Endothelial cell of umbilical vein (primary cell): ENCODE results near the gene SNX24.

Experiments
- CTCF ChIP-seq, 2 donors: IDR thresholded peaks; 1 replicate in 1 of 2; 2 replicates in 1 of 2; pipeline ENCODE4 v1.5.1; 2011; ENCODE audit warnings: low read length in 2 of 2, mild to moderate bottlenecking in 2 of 2, moderate library complexity in 2 of 2, control low read depth in 1 of 2, inconsistent platforms in 1 of 2, low read depth in 1 of 2; ENCODE audit not compliant: insufficient read depth in 1 of 2; ENCODE audit errors: extremely low read depth in 1 of 2
- FOS ChIP-seq: IDR thresholded peaks from 2 replicates; pipeline ENCODE4 v1.6.1; 2011; ENCODE audit warnings: mild to moderate bottlenecking, low read length, moderate library complexity, borderline replicate concordance; ENCODE audit not compliant: insufficient read depth
- MYC ChIP-seq: IDR thresholded peaks from one replicate; pipeline ENCODE4 v1.6.1; 2011; ENCODE audit warnings: mild to moderate bottlenecking, low read depth, low read length
- POLR2AphosphoS5 ChIP-seq: IDR thresholded peaks from 2 replicates; pipeline ENCODE4 v1.6.1; 2012; ENCODE audit warnings: low read depth, mild to moderate bottlenecking, control low read depth, low read length, moderate library complexity; ENCODE audit not compliant: insufficient read depth
- TF ChIP-seq, protein P1 (sequence below): IDR thresholded peaks from 2 replicates; pipeline ENCODE4 v1.6.1; 2011; ENCODE audit not compliant: insufficient read depth, insufficient read length

GRCh38 chr5:122977319-122977718 is 131.9 kb downstream of the SNX24 start:
- TF ChIP-seq POLR2AphosphoS5 (no peak), CTCF (IDR thresholded peaks at IDR 0.05; ENCODE audit: extremely low read depth in 1 of 2, insufficient read depth in 1 of 2, low read depth in 1 of 2, low read length in 2 of 2) (no peak), MYC (no peak), FOS (no peak)
- TF ChIP-seq, protein P1, sequence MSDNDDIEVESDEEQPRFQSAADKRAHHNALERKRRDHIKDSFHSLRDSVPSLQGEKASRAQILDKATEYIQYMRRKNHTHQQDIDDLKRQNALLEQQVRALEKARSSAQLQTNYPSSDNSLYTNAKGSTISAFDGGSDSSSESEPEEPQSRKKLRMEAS, result no peak
